Measurements from ENCODE around the gene TOMM20L. TPM values are rescaled to one million over a fixed set of nuclear protein-coding genes. Genes with fewer than 3 reads are reported as not detected.
"Not testable (repeated sequence)": the region's sequence is repeated elsewhere in the genome, so short reads cannot be mapped to it uniquely, and the experiment has no call there.

Gene TOMM20L
- total RNA-seq (not detected), polyA plus RNA-seq (not detected)
- long read RNA-seq, donor 1, result 0 reads
- long read RNA-seq, donor 2, result 0 reads
- long read RNA-seq, donor 3, result 0 reads

GRCh38 chr14:58395812-58396788 lies at the start of gene TOMM20L:
Gene TOMM20L (plus strand): TSS chr14:58395930. CDS start chr14:58395958, 28 bp downstream.
- TF ChIP-seq, protein P1, sequence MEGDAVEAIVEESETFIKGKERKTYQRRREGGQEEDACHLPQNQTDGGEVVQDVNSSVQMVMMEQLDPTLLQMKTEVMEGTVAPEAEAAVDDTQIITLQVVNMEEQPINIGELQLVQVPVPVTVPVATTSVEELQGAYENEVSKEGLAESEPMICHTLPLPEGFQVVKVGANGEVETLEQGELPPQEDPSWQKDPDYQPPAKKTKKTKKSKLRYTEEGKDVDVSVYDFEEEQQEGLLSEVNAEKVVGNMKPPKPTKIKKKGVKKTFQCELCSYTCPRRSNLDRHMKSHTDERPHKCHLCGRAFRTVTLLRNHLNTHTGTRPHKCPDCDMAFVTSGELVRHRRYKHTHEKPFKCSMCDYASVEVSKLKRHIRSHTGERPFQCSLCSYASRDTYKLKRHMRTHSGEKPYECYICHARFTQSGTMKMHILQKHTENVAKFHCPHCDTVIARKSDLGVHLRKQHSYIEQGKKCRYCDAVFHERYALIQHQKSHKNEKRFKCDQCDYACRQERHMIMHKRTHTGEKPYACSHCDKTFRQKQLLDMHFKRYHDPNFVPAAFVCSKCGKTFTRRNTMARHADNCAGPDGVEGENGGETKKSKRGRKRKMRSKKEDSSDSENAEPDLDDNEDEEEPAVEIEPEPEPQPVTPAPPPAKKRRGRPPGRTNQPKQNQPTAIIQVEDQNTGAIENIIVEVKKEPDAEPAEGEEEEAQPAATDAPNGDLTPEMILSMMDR (IDR thresholded peaks at IDR 0.05), result peak; percentile 76 to 97 (median 88)
- WGBS, 2 donors, result 8 to 11% methylated on average over 82 to 86 of the region's 86 CpGs
- H3K27ac ChIP-seq, result peak within 1 kb of the TSS in 9 of 10 donors; percentile 60 to 87 (median 80)
- peak within 1 kb of the TSS; percentile 47 to 67 (median 56) for H3K4me3 ChIP-seq
- ATAC-seq (peak; percentile 87 to 97 (median 93)), DNase-seq (peak; percentile 73 to 81)
- intact Hi-C loops (cut with DNase I), result loop anchor here in 3 of 10 donors (5.0 to 10.0 kb wide), 3 partner anchors 281 to 291 kb away; no protein-coding TSS in a partner anchor
- no peaks in the 10 kb centered on the region for H3K9me3 ChIP-seq
- no peaks in the 10 kb centered on the region for H3K36me3 ChIP-seq
- no peaks in the 10 kb centered on the region for H3K27me3 ChIP-seq
- peaks cover 0 to 13% (median 5%) of the 10 kb centered on the region in 9 donors for H3K4me1 ChIP-seq

DNA sequence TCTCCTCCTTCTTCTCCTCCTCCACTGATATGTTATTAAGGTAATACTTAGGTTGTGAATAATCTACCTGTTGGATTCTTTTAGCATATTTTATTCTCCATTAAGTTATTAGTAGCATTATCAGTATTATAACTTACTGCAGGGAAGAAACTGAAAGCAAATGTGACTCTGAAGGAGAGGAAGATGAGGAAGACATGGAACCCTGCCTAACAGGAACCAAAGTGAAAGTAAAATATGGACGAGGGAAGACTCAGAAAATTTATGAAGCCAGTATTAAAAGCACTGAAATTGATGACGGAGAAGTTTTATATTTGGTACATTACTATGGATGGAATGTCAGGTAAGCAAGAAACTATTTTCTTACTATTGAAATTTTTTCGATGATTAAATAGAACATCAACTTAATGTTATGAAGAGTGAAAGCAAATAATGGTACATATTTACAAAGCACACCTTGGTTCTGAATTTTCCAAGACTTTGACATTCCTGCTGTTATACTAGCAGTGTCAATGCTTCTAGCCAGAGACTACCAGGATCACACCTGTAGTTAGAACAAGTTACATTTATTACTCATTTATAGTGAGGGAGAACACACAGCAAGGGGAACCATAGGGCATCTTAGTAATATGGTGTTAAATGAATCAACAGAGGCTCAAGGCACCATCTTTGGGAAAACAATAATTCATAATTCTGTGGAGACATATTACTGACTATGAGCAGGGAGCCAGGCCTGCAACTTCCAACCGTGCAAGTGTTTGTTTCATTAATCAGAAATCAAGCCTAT lies 42.0 kb upstream of the TOMM20L start:
- Histone ChIP-seq H3K36me3 (peaks cover 0 to 99% (median 23%) of the 10 kb centered on the region in 9 donors), H3K9me3 (no peaks in the 10 kb centered on the region), H3K4me1 (peaks cover 0 to 28% (median 4%) of the 10 kb centered on the region in 9 donors), H3K4me3 (peak overlapping the region in 5 of 10 donors; percentile 10 to 26 (median 18)), H3K27ac (peak overlapping the region in 6 of 10 donors; percentile 0 to 59 (median 11)), H3K27me3 (no peaks in the 10 kb centered on the region)
- no peak for DNase-seq
- TF ChIP-seq, protein P1 (IDR thresholded peaks at IDR 0.05), result no peak
- WGBS, 2 donors, result 75 to 85% methylated on average over 4 of the region's 4 CpGs
- intact Hi-C loops (cut with DNase I), result no loop called here
- no peak for ATAC-seq

GRCh38 chr14:58354808-58355207 lies 40.9 kb upstream of the TOMM20L start:
- Histone ChIP-seq H3K4me1 (peaks cover 0 to 28% (median 4%) of the 10 kb centered on the region in 9 donors), H3K9me3 (no peaks in the 10 kb centered on the region), H3K4me3 (no peak overlapping the region), H3K36me3 (peaks cover 0 to 99% (median 19%) of the 10 kb centered on the region in 9 donors), H3K27ac (no peak overlapping the region), H3K27me3 (no peaks in the 10 kb centered on the region)
- intact Hi-C loops (cut with DNase I), result loop anchor here in 1 of 10 donors (5.0 kb wide), 1 partner anchor 143 kb away; no protein-coding TSS in a partner anchor
- no peak for ATAC-seq
- TF ChIP-seq, protein P1 (IDR thresholded peaks at IDR 0.05), result no peak
- WGBS, 2 donors, result 80 to 84% methylated on average over 2 of the region's 2 CpGs
- DNase-seq, result no peak

DNA sequence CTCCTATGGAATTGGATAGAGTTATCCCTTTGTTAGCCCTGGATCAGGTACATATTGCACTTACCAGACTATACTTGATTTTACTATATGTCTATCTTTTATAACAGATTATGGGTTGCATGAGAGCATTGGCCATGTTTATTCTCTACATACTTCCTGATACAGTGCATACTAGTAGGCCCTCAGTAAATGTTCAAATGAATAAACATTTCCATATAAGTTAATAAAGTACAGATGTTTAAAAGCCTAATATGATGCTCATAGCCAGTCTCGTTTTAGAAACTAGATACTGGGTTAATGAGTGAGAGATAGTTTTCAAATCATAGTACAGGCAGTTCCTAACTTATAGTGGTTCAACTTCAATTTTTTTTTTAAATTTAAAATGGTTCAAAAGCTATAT lies 39.5 kb upstream of the TOMM20L start:
- 91 to 94% methylated on average over 1 of the region's 1 CpG for WGBS, 2 donors
- intact Hi-C loops (cut with DNase I), result loop anchor here in 1 of 10 donors (5.0 kb wide), 1 partner anchor 144 kb away; no protein-coding TSS in a partner anchor
- H3K4me3 ChIP-seq, result no peak overlapping the region
- no peak for DNase-seq
- no peaks in the 10 kb centered on the region for H3K9me3 ChIP-seq
- H3K4me1 ChIP-seq, result peaks cover 0 to 28% (median 4%) of the 10 kb centered on the region in 9 donors
- no peak for ATAC-seq
- H3K36me3 ChIP-seq, result peaks cover 0 to 99% (median 22%) of the 10 kb centered on the region in 9 donors
- H3K27ac ChIP-seq, result no peak overlapping the region
- TF ChIP-seq, protein P1 (IDR thresholded peaks at IDR 0.05), result no peak
- H3K27me3 ChIP-seq, result no peaks in the 10 kb centered on the region

GRCh38 chr14:58362272-58362671 lies 33.5 kb upstream of the TOMM20L start:
- H3K4me1 ChIP-seq, result not testable (repeated sequence)
- H3K36me3 ChIP-seq, result peaks cover 0 to 98% (median 55%) of the 10 kb centered on the region in 9 donors

More at GRCh38 chr14:58362272-58362671, 33.5 kb upstream of the TOMM20L start:
- not testable (repeated sequence) for ATAC-seq, DNase-seq, H3K27me3 ChIP-seq, H3K9me3 ChIP-seq, H3K4me3 ChIP-seq, H3K27ac ChIP-seq
- intact Hi-C loops (cut with DNase I), result loop anchor here in 2 of 10 donors (10.0 kb wide), 2 partner anchors 57 to 257 kb away; no protein-coding TSS in a partner anchor
- 90 to 93% methylated on average over 1 of the region's 1 CpG for WGBS, 2 donors

Measured in heart right ventricle (tissue), 16 donors.